Activated CD4-positive, alpha-beta T cell treated with anti-CD3 and anti-CD28 coated beads, Interleukin-2, Interleukin-6, amounts not matched to agents 100 ng/mL and 50 ng/mL, durations not matched to agents 16 hours and 8 hours (primary cell): ENCODE measurements around the gene METTL14.
A peak's percentile ranks its signal among the peaks of the same experiment; 100 is the strongest.
"Not testable (repeated sequence)": the region's sequence is repeated elsewhere in the genome, so short reads cannot be mapped to it uniquely, and the experiment has no call there.

ENCODE experiments used
- DNase-seq: peaks from one replicate; pipeline ENCODE4 v3.0.0-alpha.2; 2020

METTL14 gene

GRCh38 chr4:118684873-118685811, at the start of gene METTL14:
Gene METTL14, plus strand, starts transcription at chr4:118685392. Its CDS starts 143 bp downstream, at chr4:118685535.
- DNase-seq = peak; percentile 92

GRCh38 chr4:118636126-118636525, 49.1 kb upstream of the METTL14 start:
- DNase-seq = not testable (repeated sequence)

GRCh38 chr4:118664665-118665064, 20.5 kb upstream of the METTL14 start:
- peak; percentile 32 for DNase-seq

GRCh38 chr4:118669220-118669619, 16.0 kb upstream of the METTL14 start:
- peak; percentile 23 for DNase-seq

GRCh38 chr4:118670968-118671367, 14.2 kb upstream of the METTL14 start:
- not testable (repeated sequence) for DNase-seq

GRCh38 chr4:118676128-118676527, 9.1 kb upstream of the METTL14 start:
- no peak for DNase-seq

- no peak for DNase-seq
Observed at GRCh38 chr4:118680808-118681207, 4.4 kb upstream of the METTL14 start.

GRCh38 chr4:118682928-118683327, 2.3 kb upstream of the METTL14 start:
- DNase-seq = no peak

- peak; percentile 3 for DNase-seq
Observed at GRCh38 chr4:118683513-118683912, 1.7 kb upstream of the METTL14 start.

GRCh38 chr4:118703118-118703517, 17.9 kb downstream of the METTL14 start:
- no peak for DNase-seq

GRCh38 chr4:118711052-118711451, 25.9 kb downstream of the METTL14 start:
- no peak for DNase-seq

GRCh38 chr4:118712872-118713271, 27.7 kb downstream of the METTL14 start:
- DNase-seq = peak; percentile 26

- no peak for DNase-seq
Observed at GRCh38 chr4:118714682-118715081, 29.5 kb downstream of the METTL14 start.

GRCh38 chr4:118716304-118716703, 31.1 kb downstream of the METTL14 start:
- DNase-seq = no peak

- no peak for DNase-seq
Observed at GRCh38 chr4:118718511-118719170, 33.4 kb downstream of the METTL14 start.

- DNase-seq = no peak
Observed at GRCh38 chr4:118721752-118722151, 36.6 kb downstream of the METTL14 start.

- DNase-seq = no peak
Observed at GRCh38 chr4:118723369-118723768, 38.2 kb downstream of the METTL14 start.

- DNase-seq = no peak
Observed at GRCh38 chr4:118727360-118727759, 42.2 kb downstream of the METTL14 start.

GRCh38 chr4:118729287-118730286, 44.4 kb downstream of the METTL14 start:
- DNase-seq = peak; percentile 2

GRCh38 chr4:118730683-118731082, 45.5 kb downstream of the METTL14 start:
- no peak for DNase-seq

- DNase-seq = no peak
Observed at GRCh38 chr4:118732591-118733330, 47.6 kb downstream of the METTL14 start.
